Neural progenitor cell (in vitro differentiated cells): Measurements from ENCODE around the gene NXPH3.

Source experiments
- CTCF ChIP-seq: fragments of 200-600 bp; sonication (generic); IDR thresholded peaks from 2 replicates; pipeline ENCODE4 v1.5.1; 2017; ENCODE audit warnings: antibody characterized with exemption, mild to moderate bottlenecking
- EZH2phosphoT487 ChIP-seq: fragments of 200-600 bp; sonication (generic); IDR thresholded peaks from 2 replicates; pipeline ENCODE4 v1.6.1; 2017; ENCODE audit warnings: antibody characterized with exemption

GRCh38 chr17:49629447-49629846 lies 53.8 kb downstream of the NXPH3 start:
- no peak for TF ChIP-seq CTCF
- TF ChIP-seq EZH2phosphoT487, result no peak
